OCI-LY1 (cell line): ENCODE data around the gene RERE.
"Not testable (repeated sequence)": the region's sequence is repeated elsewhere in the genome, so short reads cannot be mapped to it uniquely, and the experiment has no call there.

Source experiments
- H2AFZ ChIP-seq: fragments of 200-600 bp; sonication (generic), shearing (Covaris generic); 2 replicates; pipeline ENCODE4 v1.6.0; 2014; ENCODE audit warnings: antibody characterized with exemption, mild to moderate bottlenecking, low read length
- H3F3A ChIP-seq: fragments of 200-600 bp; sonication (generic), shearing (Covaris generic); 2 replicates; pipeline ENCODE4 v1.6.0; 2014; ENCODE audit warnings: mild to moderate bottlenecking, antibody characterized with exemption, low read length, moderate library complexity; ENCODE audit not compliant: insufficient read depth
- H3K27ac ChIP-seq: fragments of 200-600 bp; sonication (generic); 2 replicates; pipeline ENCODE4 v1.5.1; 2014; ENCODE audit warnings: low read length, mixed run types, mild to moderate bottlenecking, low read depth; ENCODE audit not compliant: poor library complexity, severe bottlenecking
- H3K27me3 ChIP-seq: fragments of 200-600 bp; sonication (generic); 2 replicates; pipeline ENCODE4 v1.6.0; 2014; ENCODE audit warnings: antibody characterized with exemption, mild to moderate bottlenecking, low read length, moderate library complexity; ENCODE audit not compliant: insufficient read depth
- H3K36me3 ChIP-seq: fragments of 200-600 bp; sonication (generic); 2 replicates; pipeline ENCODE4 v1.6.1; 2014; ENCODE audit warnings: mild to moderate bottlenecking, antibody characterized with exemption, low read length, moderate library complexity, mixed read lengths; ENCODE audit not compliant: insufficient read depth
- H3K4me1 ChIP-seq: fragments of 200-600 bp; sonication (generic); 2 replicates; pipeline ENCODE4 v1.5.1; 2014; ENCODE audit warnings: mild to moderate bottlenecking, low read length, moderate library complexity; ENCODE audit not compliant: insufficient read depth, severe bottlenecking
- H3K4me2 ChIP-seq: fragments of 200-600 bp; sonication (generic), shearing (Covaris generic); 2 replicates; pipeline ENCODE4 v1.6.1; 2014; ENCODE audit warnings: low read length
- H3K4me3 ChIP-seq: fragments of 200-600 bp; sonication (generic); 2 replicates; pipeline ENCODE4 v1.5.1; 2014; ENCODE audit warnings: low read length, low read depth, mild to moderate bottlenecking, mixed read lengths; ENCODE audit not compliant: poor library complexity, severe bottlenecking
- H3K79me2 ChIP-seq: fragments of 200-600 bp; shearing (Covaris generic); 2 replicates; pipeline ENCODE4 v1.6.1; 2016; ENCODE audit warnings: mixed run types, low read length, mixed read lengths; ENCODE audit not compliant: insufficient read depth
- H3K9ac ChIP-seq: fragments of 200-600 bp; sonication (generic), shearing (Covaris generic); 2 replicates; pipeline ENCODE4 v1.6.1; 2014; ENCODE audit warnings: mild to moderate bottlenecking, low read length, mixed read lengths
- H3K9me2 ChIP-seq: fragments of 200-600 bp; sonication (generic), shearing (Covaris generic); 2 replicates; pipeline ENCODE4 v1.6.1; 2014; ENCODE audit warnings: low read depth, mild to moderate bottlenecking, low read length, mixed read lengths
- H3K9me3 ChIP-seq: fragments of 200-600 bp; shearing (Covaris generic); 2 replicates; pipeline ENCODE4 v1.6.1; 2014; ENCODE audit warnings: low read length, mixed read lengths
- H4K20me1 ChIP-seq: fragments of 200-600 bp; sonication (generic), shearing (Covaris generic); 2 replicates; pipeline ENCODE4 v1.6.0; 2016; ENCODE audit warnings: mild to moderate bottlenecking, low read length; ENCODE audit not compliant: insufficient read depth
- EZH2 ChIP-seq: fragments of 200-600 bp; sonication (generic), shearing (Covaris generic); IDR thresholded peaks from 2 replicates; pipeline ENCODE4 v1.8.0; 2017; ENCODE audit warnings: borderline replicate concordance, mixed run types, mild to moderate bottlenecking, antibody characterized with exemption, low read length, moderate library complexity, mixed read lengths
- TF ChIP-seq, protein P1 (sequence below): fragments of 200-600 bp; sonication (generic), shearing (Covaris generic); IDR thresholded peaks from 2 replicates; pipeline ENCODE4 v1.5.1; 2017; ENCODE audit warnings: mild to moderate bottlenecking, antibody characterized with exemption, low read length, moderate library complexity, mixed read lengths

Gene RERE

GRCh38 chr1:8381618-8382017 is 435.8 kb downstream of the RERE start:
- TF ChIP-seq EZH2 = no peak
- TF ChIP-seq, protein P1, sequence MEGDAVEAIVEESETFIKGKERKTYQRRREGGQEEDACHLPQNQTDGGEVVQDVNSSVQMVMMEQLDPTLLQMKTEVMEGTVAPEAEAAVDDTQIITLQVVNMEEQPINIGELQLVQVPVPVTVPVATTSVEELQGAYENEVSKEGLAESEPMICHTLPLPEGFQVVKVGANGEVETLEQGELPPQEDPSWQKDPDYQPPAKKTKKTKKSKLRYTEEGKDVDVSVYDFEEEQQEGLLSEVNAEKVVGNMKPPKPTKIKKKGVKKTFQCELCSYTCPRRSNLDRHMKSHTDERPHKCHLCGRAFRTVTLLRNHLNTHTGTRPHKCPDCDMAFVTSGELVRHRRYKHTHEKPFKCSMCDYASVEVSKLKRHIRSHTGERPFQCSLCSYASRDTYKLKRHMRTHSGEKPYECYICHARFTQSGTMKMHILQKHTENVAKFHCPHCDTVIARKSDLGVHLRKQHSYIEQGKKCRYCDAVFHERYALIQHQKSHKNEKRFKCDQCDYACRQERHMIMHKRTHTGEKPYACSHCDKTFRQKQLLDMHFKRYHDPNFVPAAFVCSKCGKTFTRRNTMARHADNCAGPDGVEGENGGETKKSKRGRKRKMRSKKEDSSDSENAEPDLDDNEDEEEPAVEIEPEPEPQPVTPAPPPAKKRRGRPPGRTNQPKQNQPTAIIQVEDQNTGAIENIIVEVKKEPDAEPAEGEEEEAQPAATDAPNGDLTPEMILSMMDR = no peak
- no peak overlapping the region for H2AFZ ChIP-seq
- H3K4me2 ChIP-seq = no peak overlapping the region
- no peaks in the 10 kb centered on the region for H3K9me2 ChIP-seq
- no peaks in the 10 kb centered on the region for H3K9me3 ChIP-seq
- H4K20me1 ChIP-seq = 0 out of 2 replicates have a peak, but pooled peaks cover 3% of the 10 kb centered on the region
- H3K27me3 ChIP-seq = no peaks in the 10 kb centered on the region
- H3K79me2 ChIP-seq = peaks cover 94% of the 10 kb centered on the region
- H3K27ac ChIP-seq = no peak overlapping the region
- no peaks in the 10 kb centered on the region for H3F3A ChIP-seq
- H3K4me3 ChIP-seq = no peak overlapping the region
- peaks cover 90% of the 10 kb centered on the region for H3K36me3 ChIP-seq
- no peak overlapping the region for H3K9ac ChIP-seq
- no peaks in the 10 kb centered on the region for H3K4me1 ChIP-seq

DNA sequence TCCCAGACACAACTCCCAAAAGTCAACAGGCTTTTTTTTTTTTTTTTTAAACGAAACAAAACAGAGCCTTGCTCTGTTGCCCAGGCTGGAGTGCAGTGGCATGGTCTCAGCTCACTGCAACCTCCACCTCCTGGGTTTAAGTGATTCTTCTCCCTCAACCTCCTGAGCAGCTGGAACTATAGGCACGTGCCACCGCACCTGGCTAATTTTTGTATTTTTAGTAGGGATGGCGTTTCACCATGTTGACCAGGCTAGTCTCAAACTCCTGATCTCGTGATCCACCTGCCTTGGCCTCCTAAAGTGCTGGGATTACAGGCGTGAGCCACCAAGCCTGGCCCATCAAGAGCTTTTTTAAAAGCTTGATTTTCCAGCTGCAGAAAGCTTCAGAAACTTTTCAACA is 437.1 kb downstream of the RERE start:
- H2AFZ ChIP-seq, H3K4me3 ChIP-seq, H3K4me1 ChIP-seq, H3K9ac ChIP-seq, H4K20me1 ChIP-seq, H3K9me3 ChIP-seq, H3F3A ChIP-seq, H3K4me2 ChIP-seq, H3K9me2 ChIP-seq, H3K27ac ChIP-seq, H3K27me3 ChIP-seq: not testable (repeated sequence)
- Histone ChIP-seq H3K36me3 (peaks cover 89% of the 10 kb centered on the region), H3K79me2 (peaks cover 93% of the 10 kb centered on the region)

- Histone ChIP-seq H3F3A (no peaks in the 10 kb centered on the region), H3K4me3 (no peak overlapping the region), H3K4me2 (no peak overlapping the region), H3K9me3 (no peaks in the 10 kb centered on the region), H3K9ac (no peak overlapping the region), H3K79me2 (peaks cover 92% of the 10 kb centered on the region), H4K20me1 (0 out of 2 replicates have a peak, but pooled peaks cover 3% of the 10 kb centered on the region), H3K27ac (no peak overlapping the region), H3K27me3 (no peaks in the 10 kb centered on the region), H3K36me3 (peaks cover 83% of the 10 kb centered on the region), H2AFZ (no peak overlapping the region), H3K4me1 (no peaks in the 10 kb centered on the region), H3K9me2 (no peaks in the 10 kb centered on the region)
- TF ChIP-seq EZH2 = no peak
- TF ChIP-seq, protein P1 = peak; percentile 53
Measured at GRCh38 chr1:8379513-8380186, 437.8 kb downstream of the RERE start.

GRCh38 chr1:8378981-8379470 is 438.4 kb downstream of the RERE start:
- Histone ChIP-seq H3K27me3 (no peaks in the 10 kb centered on the region), H3K27ac (peak overlapping the region; percentile 32), H3K4me1 (no peaks in the 10 kb centered on the region), H3K9me3 (no peaks in the 10 kb centered on the region), H3K79me2 (peaks cover 90% of the 10 kb centered on the region), H4K20me1 (0 out of 2 replicates have a peak, but pooled peaks cover 3% of the 10 kb centered on the region), H3K4me2 (no peak overlapping the region), H3K4me3 (no peak overlapping the region), H3K9ac (no peak overlapping the region), H3F3A (no peaks in the 10 kb centered on the region), H3K36me3 (peaks cover 81% of the 10 kb centered on the region), H3K9me2 (no peaks in the 10 kb centered on the region), H2AFZ (no peak overlapping the region)
- TF ChIP-seq, protein P1 = no peak
- no peak for TF ChIP-seq EZH2
